AG04449 (cell line): ENCODE data around the gene TNXB.

Source experiments
- CTCF ChIA-PET: fragments of 350-600 bp; formaldehyde crosslinking; extraction: SDS; loops from one replicate; lab custom pipeline; 2021; ENCODE audit warnings: antibody characterized with exemption; lab: Yijun Ruan, JAX
- POLR2A ChIA-PET: fragments of 400-600, 350-600 bp; formaldehyde crosslinking; extraction: SDS; loops from one replicate; lab custom pipeline; 2020; ENCODE audit warnings: antibody characterized with exemption, inconsistent platforms; lab: Yijun Ruan, JAX
- DNase-seq: peaks from one replicate; pipeline ENCODE4 v3.0.0-alpha.2; 2010; ENCODE audit warnings: low read depth, low spot score
- H3K4me3 ChIP-seq: 2 replicates; pipeline ENCODE4 v1.5.1; 2011; ENCODE audit warnings: low read depth, mild to moderate bottlenecking, control low read depth, low read length
- CTCF ChIP-seq: IDR thresholded peaks from one replicate; pipeline ENCODE4 v1.5.1; 2011; ENCODE audit warnings: mild to moderate bottlenecking, moderate library complexity, low read length, control low read depth, inconsistent platforms; ENCODE audit not compliant: insufficient read depth; ENCODE audit errors: missing control alignments

TNXB gene

DNA sequence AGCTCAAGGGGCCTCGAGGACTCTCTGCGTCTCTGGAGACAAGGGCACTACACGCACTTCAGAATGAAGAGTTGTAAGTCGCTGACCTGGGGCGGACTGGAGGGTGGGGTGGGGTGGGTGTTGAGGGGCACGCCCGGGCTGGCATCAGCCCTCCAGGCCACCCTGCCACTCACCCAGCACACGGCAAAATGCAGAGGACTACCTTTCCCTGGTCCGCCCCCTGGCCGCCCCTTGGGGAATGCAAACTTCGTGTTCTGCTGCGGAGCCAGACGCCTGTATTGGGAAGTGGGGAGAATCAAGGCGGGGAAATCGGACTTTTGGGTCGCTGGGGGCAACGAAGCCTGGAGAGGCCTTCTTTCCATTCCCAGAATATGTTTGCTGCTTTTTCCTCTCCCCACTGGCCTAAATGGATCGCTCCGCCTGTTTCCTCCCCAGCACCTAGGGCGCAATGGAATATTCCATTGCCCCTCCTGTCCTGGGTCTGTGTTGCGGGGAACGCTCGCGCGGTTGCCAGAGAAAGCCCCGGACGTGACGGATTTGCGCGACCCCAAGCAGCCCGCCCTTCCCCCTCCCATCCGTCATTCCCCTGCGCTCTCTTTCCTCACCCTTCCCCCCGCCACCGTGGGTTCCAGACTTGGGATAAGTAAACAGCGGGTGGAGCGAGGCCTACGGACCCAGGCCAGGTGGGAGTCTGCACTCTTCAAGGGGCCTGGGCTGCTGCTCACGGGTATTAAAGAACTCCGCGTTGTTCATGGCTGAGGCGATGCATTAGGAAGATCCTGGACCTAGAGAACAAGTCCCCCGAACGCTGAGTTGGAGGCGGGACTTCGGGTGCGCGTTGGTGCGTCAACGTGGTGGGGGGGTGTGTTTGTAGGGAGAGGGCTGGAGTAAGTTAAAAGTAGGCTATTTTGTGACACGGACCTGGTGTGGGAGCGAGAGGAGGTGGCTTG is 44.7 kb upstream of the TNXB start, which contains the start of gene PPT2:
PPT2 (plus strand) TSS at position 578 of the 950 bp plus-strand sequence. CDS start 454 bp downstream, outside the sequence.
- DNase-seq = peak; percentile 54
- CTCF ChIA-PET = interaction anchor here (0.9 to 2.9 kb wide), 10 partner anchors 11 to 107 kb away, joined by 3 to 32 read pairs (median 6); partner anchors contain the start of genes EGFL8 and FKBPL
- POLR2A ChIA-PET = no interaction called here
- TF ChIP-seq CTCF = peak; percentile 14
- H3K4me3 ChIP-seq = peak within 1 kb of the TSS; percentile 90

DNA sequence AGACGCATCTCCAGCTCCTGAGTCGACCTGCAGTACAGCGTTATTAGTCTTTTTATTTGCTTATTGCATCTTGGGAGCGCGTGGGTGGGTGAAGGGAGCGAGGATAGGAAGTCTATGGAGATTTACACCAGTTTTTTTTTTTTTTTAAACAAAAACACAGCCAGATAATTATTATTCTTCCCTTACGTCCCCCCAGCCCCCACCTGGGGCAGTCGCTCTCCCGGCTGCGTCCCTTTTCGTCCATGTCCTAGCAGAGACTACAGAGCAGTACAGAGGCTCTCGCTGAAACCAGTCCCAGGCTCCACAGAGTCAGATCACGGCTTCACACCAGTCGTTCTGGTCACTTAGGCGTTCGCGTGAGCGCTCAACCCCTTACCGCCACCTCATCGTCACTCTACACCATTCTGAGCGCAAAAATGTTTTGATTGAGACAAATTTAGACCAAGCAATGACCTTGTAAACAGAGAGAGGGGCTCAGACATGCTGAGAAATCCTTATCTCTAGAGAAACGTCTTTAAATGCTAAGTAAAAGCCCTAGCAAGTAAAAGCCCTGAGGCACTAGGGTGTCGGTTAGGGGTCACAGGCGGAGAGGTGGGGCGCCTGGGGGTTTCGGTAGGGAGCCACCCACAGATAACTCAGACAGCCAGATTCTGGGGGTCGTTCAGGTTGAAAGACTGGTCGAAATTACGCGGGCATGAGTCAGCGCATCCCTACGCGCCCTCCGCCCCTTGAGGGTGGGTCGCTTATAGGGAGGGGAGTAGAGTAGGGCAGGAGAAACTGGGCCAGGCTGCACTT is 43.8 kb upstream of the TNXB start:
- H3K4me3 ChIP-seq = peak overlapping the region; percentile 90
- ChIA-PET POLR2A (interaction anchor here (0.6 kb wide), 1 partner anchor 11 kb away, joined by 3 read pairs; no protein-coding TSS in a partner anchor), CTCF (interaction anchor here (0.7 to 2.9 kb wide), 8 partner anchors 9 to 43 kb away, joined by 3 to 27 read pairs (median 4); partner anchors contain the start of genes ATF6B and FKBPL)
- no peak for DNase-seq
- TF ChIP-seq CTCF = no peak

DNA sequence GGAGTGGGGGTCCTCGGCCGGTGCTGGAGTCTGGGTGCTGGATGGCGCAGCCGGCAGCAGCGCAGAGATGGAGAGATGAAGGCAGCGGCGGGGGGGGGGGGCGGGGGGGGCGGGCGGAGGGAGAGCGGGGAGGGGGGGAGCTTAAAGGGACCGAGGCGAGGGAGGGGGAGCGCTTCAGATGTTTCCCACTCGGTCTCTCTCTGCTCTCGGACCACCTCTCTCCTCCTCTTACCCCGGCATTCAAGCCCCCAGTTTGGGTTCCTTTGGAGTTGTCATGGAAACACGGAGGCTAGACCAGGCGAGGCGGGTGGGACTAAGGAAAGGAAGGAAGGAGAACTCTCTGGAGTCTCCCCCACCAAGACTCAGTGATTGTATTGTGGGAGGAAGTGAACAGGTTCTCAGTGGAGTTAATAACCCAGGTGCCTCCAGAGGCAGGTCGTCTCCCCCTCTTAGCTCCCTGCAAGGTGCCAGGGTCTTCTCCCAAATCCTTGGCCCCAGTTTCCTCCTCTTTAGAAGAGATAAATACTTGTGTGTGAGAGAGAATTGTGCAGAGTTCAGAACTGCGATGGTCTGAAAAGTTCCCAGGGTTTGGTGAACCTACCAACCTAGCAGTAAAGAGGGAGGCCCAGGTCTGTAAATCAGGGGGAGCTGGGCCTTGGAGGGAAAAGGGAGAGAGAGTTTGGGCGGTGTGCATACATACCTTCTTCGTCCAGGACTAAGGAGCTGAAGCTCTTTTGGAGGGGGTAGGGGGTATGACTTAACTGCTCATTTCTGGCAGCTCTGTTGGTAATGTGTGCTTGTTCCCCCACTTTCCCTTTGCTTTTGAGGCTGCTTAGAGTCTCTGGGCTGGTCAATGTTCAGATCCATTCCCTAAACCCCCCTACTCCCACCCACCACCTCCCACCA is 43.0 kb upstream of the TNXB start, which contains the start of gene PRRT1:
PRRT1 (minus strand) TSS at position 77 of the 906 bp plus-strand sequence. CDS start 112 bp downstream, outside the sequence.
- H3K4me3 ChIP-seq = peak within 1 kb of the TSS; percentile 90

DNA sequence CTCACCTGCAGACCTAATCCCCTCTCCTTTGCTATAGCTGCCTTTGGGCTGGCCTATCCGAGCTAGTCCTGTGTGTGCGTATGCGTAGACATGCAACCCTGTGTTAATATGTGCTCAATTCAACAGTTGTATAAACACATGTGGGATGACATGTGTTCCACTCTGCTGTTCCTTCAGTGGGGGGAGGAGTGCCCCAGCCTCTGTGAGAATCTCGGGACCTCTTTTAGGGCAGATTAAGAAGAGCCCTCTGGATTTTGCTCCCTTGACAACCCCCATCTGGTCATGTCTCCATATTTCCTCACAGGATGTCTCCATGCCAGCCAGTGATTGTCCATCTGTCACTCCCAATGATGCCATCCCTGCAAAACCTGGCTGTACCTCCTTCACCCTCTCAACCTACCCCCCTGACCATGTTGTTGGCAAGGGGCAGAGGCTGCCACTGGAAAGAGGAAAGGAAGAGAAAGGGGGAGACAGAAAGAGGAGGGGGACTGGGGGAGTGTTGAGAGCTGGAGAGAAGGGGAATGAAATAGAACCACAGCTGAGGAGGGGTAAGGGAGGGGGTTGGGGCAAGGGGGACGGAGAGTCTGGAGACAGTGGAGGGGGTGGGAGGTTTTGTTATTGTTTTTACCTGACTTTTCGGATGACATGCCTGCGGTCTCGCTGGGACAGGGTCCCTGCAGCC is 42.2 kb upstream of the TNXB start:
- DNase-seq = no peak
- ChIA-PET POLR2A (interaction anchor here (0.7 to 1.0 kb wide), 3 partner anchors 21 to 1124 kb away, joined by 3 to 4 read pairs (median 3); partner anchors contain the start of genes ATF6B and FKBPL), CTCF (interaction anchor here (0.6 to 2.9 kb wide), 5 partner anchors 18 to 37 kb away, joined by 3 to 27 read pairs (median 4); partner anchors contain the start of genes ATF6B and FKBPL)
- peak overlapping the region; percentile 90 for H3K4me3 ChIP-seq
- no peak for TF ChIP-seq CTCF

More for the DNA sequence above, 43.0 kb upstream of the TNXB start, which contains the start of gene PRRT1:
- ChIA-PET POLR2A (interaction anchor here (0.6 to 1.0 kb wide), 3 partner anchors 12 to 24 kb away, joined by 3 to 4 read pairs (median 3); partner anchors contain the start of genes ATF6B and FKBPL), CTCF (interaction anchor here (0.6 to 2.9 kb wide), 9 partner anchors 8 to 44 kb away, joined by 3 to 27 read pairs (median 4); partner anchors contain the start of genes ATF6B and FKBPL)
- DNase-seq = no peak
- TF ChIP-seq CTCF = no peak
